HL-60 (cell line): Measurements from ENCODE around the gene DEXI.
A peak's percentile ranks its signal among the peaks of the same experiment; 100 is the strongest.

ENCODE experiments used
- DNase-seq, 2 experiments: peaks; one replicate each; pipeline ENCODE4 v3.0.0-alpha.2; 2010 to 2020; ENCODE audit warnings: low read depth in 1 of 2, low spot score in 1 of 2
- H3K27ac ChIP-seq: fragments of 250-450 bp; sonication (Bioruptor Pico); replicated peaks from 2 replicates; pipeline ENCODE4 v1.5.1; 2020; ENCODE audit warnings: mild to moderate bottlenecking, moderate library complexity
- H3K27me3 ChIP-seq: fragments of 250-450 bp; sonication (Bioruptor Pico); 2 replicates; pipeline ENCODE4 v1.5.1; 2021; ENCODE audit warnings: mild to moderate bottlenecking, moderate library complexity; ENCODE audit not compliant: insufficient read depth, poor library complexity, severe bottlenecking
- H3K4me3 ChIP-seq: replicated peaks from 2 replicates; pipeline ENCODE4 v1.5.1; 2011; ENCODE audit warnings: mild to moderate bottlenecking, control low read depth, low read length; ENCODE audit not compliant: insufficient read depth
- CTCF ChIP-seq: IDR thresholded peaks from one replicate; pipeline ENCODE4 v1.5.1; 2011; ENCODE audit warnings: low read length, control low read depth, inconsistent platforms; ENCODE audit not compliant: insufficient read depth
- GABPA ChIP-seq: IDR thresholded peaks from 2 replicates; pipeline ENCODE4 v1.6.1; 2012; ENCODE audit warnings: low read depth
- POLR2AphosphoS5 ChIP-seq: IDR thresholded peaks from 2 replicates; pipeline ENCODE4 v1.6.1; 2012; ENCODE audit warnings: low read depth
- SPI1 ChIP-seq: IDR thresholded peaks from 2 replicates; pipeline ENCODE4 v1.6.1; 2012; ENCODE audit warnings: low read depth, mild to moderate bottlenecking, borderline replicate concordance
- TF ChIP-seq, protein P1 (sequence below): IDR thresholded peaks from 2 replicates; pipeline ENCODE4 v1.6.1; 2012; ENCODE audit warnings: low read depth; ENCODE audit not compliant: insufficient replicate concordance

Gene DEXI

DNA sequence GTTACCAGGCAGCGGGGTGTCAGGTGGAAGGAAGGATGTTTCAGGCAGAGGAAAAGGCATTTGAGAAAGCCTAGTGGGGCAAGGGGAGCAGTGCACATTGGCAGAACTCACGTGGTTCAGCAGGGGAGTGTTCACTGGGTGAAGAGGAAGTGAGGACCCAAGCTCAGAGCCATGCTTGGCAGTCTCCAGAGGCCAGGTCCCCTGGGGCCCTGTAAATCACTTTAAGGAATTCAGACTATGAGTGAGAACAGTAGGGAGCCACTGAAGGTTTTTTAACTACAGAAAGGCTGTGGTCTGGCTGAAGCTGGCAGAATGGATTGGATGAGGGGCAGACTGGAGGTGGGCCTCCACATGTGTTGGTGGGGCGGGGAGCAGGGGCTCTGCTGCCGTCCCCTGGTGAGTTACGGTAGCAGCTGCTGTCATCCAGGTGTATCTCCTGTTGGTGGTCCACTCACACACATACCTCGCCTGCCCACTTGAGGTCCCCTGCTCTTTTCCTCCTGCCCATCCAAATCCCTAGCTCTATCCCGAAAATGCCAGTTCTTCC is 7.2 kb upstream of the DEXI start:
- H3K27me3 ChIP-seq, result no peaks in the 10 kb centered on the region
- peak; percentile 83 to 95 for DNase-seq
- peak overlapping the region; percentile 35; the same call in 1 of the 2 replicates for H3K27ac ChIP-seq
- no peak overlapping the region for H3K4me3 ChIP-seq
- TF ChIP-seq POLR2AphosphoS5, result no peak
- peak; percentile 7 for TF ChIP-seq CTCF
- TF ChIP-seq SPI1, result peak; percentile 86; the same call in 1 of the 2 replicates

DNA sequence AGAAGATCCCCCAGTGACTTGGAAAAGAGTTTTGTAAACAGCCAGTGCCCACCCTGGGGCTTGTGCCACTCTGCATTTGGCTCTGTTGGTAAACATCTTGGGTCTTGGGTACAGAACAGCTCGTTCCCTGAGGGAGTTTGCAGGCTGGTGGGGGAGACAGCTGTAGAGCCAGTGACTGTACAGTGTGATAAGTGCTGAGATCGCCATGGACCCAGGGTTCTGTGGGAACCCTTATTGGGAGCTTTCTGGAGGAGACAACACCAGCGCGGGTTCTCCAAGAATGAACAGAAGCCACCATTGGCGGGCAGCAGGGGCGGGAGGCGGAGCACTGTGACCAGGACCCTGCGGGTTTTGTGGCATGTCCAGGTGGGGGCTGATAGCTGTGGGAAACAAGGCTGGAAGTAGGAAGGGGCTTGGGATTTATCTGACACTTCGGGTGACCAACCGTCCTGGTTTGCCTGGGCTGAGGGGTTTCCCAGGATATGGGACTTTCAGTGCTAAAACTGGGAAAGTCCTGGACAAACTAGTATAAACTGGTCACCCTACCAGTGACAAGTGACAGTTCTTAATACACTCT is 5.0 kb upstream of the DEXI start:
- no peaks in the 10 kb centered on the region for H3K27me3 ChIP-seq
- no peak for DNase-seq
- H3K4me3 ChIP-seq, result no peak overlapping the region
- no peak for TF ChIP-seq GABPA
- no peak for TF ChIP-seq CTCF
- TF ChIP-seq SPI1, result no peak
- TF ChIP-seq POLR2AphosphoS5, result no peak
- TF ChIP-seq, protein P1, sequence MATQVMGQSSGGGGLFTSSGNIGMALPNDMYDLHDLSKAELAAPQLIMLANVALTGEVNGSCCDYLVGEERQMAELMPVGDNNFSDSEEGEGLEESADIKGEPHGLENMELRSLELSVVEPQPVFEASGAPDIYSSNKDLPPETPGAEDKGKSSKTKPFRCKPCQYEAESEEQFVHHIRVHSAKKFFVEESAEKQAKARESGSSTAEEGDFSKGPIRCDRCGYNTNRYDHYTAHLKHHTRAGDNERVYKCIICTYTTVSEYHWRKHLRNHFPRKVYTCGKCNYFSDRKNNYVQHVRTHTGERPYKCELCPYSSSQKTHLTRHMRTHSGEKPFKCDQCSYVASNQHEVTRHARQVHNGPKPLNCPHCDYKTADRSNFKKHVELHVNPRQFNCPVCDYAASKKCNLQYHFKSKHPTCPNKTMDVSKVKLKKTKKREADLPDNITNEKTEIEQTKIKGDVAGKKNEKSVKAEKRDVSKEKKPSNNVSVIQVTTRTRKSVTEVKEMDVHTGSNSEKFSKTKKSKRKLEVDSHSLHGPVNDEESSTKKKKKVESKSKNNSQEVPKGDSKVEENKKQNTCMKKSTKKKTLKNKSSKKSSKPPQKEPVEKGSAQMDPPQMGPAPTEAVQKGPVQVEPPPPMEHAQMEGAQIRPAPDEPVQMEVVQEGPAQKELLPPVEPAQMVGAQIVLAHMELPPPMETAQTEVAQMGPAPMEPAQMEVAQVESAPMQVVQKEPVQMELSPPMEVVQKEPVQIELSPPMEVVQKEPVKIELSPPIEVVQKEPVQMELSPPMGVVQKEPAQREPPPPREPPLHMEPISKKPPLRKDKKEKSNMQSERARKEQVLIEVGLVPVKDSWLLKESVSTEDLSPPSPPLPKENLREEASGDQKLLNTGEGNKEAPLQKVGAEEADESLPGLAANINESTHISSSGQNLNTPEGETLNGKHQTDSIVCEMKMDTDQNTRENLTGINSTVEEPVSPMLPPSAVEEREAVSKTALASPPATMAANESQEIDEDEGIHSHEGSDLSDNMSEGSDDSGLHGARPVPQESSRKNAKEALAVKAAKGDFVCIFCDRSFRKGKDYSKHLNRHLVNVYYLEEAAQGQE, result no peak
- H3K27ac ChIP-seq, result no peak overlapping the region

GRCh38 chr16:10946308-10946707 is 4.0 kb upstream of the DEXI start:
- Histone ChIP-seq H3K27ac (no peak overlapping the region), H3K27me3 (no peaks in the 10 kb centered on the region), H3K4me3 (no peak overlapping the region)
- no peak for DNase-seq
- TF ChIP-seq GABPA (no peak), POLR2AphosphoS5 (no peak), SPI1 (no peak), CTCF (no peak)
- TF ChIP-seq, protein P1, result no peak
